ENCODE data around the gene NUAK1.

NUAK1 gene

DNA sequence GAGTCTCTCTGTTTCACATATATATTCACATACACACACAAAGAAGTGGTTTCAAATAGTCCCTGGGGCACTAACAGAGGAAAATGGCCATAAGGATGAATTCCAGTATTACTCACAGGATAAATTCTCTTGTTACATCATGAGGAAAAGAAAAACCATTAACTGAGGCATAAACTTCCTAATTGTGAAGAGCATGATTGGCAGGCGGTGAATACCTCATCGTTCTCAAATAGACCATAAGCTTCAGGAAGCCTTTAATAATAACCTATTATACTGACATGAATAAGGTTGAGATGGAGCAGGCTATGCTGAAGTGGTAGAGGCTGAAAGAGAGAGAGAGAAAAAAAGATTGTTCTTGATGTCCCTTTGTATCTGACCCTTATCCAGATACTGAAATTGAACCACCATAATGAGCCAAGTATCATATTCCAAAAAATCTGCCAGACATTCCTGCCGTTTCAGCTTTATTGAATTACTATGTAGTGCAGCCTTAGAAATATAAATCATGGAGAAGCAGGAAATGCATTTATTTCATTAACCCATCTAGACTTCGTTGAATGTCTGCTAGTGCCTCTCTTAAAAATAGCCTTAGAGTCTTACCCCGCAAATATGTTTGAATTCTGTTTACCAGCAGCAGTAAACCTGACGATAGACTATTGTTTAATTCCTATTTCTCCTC, 86.8 kb downstream of the NUAK1 start:
- no peak for DNase-seq

DNA sequence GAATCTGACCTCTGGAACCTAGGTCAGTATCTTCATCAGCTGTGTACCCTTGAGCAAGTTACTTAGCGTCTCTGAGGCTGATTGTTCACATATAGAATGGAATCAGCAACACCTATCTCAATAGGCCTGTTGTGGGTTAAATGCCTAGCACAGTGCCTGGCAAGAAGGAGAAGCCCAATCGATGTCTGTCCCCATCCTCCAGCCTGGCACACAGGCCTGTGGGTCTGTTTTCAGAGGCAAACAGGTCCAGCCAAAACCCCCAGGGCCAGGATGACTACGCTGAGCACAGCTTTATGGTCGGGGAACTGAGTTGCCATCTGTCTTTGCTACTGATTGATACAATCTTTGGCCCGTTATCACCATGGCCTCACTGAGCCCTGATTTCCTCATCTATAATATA, 89.2 kb downstream of the NUAK1 start:
- DNase-seq: no peak

DNA sequence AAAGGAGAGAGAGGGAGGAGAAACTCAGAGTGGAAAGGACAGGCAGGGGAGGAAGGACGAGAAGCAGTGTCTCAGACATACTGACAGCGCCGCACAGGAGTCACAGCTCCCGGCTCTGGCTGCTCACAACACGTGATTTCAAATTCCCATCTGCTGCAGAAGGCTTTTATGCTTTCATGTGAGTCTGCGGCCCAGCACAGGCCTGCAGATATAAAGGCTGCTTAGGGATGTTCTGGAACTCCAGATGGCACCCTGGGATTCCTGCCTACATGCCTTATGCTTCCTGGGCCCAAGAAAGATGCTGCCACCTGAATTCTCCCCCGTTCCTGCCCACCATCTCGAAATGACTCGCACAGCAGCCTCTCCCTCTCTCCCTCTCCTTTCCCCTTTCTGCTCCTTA, 89.6 kb downstream of the NUAK1 start:
- no peak for DNase-seq

DNA sequence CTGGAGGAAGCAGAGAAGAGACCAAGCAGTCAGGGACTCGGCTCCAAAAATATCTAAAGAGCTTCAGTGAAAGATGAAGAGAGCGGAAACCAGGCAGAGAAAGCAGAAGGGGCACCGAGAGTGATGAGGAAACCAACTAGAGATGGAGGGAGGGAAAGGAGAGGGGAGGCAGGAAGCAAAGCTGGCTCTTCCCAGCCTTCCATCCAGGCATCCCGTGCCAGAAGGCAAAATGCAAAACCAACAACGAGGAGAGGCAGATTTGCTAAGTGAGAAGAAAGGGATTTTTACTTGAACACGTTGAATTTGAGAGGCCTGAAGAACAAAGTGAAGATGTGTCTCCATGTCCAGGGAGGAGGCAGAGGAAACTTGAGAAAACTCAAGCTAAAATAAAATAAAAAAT, 90.1 kb downstream of the NUAK1 start:
- DNase-seq: no peak

DNA sequence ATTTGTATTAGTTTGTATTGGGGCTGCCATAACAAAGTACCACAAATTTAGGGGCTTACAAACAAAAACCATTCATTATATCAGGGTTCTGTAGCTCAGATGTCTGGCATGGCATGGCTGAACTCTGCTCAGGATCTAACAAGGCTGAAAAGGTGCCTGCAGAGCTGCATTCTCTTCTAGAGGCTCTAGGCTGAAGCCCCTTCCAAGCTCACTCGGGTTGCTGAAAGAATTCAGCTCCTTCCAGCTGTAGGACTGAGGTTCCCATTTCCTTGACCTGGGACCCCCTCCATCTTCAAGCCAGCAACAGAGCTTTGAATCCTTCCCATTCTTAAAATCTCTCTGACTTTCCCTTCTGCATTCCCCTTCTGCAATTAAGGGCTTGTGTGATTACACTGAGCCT, 90.7 kb downstream of the NUAK1 start:
- DNase-seq: no peak

DNA sequence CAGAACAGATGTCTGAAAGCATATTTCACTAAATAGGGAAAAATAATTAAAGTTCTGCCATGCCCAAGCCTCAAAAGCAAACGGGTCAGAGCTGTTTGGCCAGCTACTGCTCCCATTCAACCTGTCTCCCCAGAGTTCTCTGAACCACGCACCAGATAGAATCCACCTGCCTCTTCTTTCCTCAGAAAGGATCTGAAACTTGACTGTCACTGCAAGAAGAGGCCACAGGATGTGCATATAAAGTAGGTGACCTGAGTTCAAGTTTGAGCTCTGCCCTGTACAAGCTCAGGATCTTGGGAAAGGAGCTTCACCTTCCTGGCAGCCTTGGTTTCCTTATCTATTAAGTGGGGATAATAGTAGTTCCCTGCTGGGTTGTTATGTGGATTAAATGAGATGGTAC, 91.8 kb downstream of the NUAK1 start:
- DNase-seq: no peak

DNA sequence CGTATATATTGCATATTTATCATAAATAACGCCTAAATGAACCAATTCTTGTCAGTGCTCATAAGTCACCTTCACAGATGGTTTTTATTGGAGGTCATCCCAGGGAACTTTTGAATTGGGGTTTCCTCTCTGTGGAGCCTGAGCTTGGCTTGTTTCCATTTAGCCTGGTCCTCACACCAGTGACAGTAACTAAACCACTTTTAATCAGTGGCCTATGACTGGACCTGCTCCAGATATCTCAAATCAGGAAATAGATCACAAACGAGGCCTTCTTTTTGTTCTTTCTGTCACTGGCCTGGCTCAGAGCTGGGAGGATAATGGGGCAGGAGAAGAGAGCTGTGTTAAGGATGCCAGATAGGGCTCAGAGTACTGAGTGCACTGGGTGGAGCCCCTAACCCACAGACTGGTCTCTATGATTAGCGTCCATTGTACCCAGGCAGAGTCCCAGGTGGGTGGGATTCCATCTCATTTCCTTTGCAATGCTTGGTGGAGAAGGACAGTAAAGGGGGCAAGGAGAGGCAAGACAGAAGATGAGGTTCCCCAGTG, 92.4 kb downstream of the NUAK1 start:
- no peak for DNase-seq

DNA sequence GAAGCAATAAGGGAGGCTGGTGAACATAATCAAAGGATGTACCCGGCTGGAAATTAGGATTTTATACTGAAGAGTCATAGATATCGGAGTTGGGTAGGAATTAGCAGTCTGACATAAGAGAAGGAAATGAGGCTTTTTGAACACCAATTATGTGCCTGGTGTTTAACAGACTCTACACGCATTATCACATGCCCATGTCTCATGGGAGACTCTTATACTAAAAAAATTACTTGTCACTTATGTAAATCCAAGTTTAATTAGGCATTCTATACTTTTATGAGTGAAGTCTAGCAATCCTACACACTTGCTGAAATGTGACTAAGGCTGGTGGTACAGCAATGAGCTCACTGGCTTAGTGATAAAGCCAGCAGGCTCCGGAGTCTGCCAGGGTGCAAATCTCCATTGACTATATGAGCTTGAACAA, 93.5 kb downstream of the NUAK1 start:
- no peak for DNase-seq

DNA sequence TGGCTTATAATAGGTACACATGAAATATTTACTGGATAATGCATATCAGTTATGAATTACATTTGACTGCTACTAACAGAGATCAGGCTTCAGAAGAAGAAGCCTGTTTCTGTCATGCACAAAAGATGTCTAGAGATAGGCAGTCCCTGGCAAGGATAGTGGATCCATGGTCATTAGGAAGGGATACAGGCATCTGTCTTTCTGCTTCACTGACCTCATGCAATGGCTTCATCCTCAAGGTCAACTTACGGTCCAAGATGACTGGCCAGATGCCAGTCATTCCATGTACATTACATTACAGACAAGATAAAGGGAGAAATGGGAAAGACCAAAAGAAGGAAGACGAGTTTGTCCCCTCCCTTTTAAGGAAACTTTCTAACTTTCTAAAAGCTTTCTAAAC, 94.0 kb downstream of the NUAK1 start:
- no peak for DNase-seq

DNA sequence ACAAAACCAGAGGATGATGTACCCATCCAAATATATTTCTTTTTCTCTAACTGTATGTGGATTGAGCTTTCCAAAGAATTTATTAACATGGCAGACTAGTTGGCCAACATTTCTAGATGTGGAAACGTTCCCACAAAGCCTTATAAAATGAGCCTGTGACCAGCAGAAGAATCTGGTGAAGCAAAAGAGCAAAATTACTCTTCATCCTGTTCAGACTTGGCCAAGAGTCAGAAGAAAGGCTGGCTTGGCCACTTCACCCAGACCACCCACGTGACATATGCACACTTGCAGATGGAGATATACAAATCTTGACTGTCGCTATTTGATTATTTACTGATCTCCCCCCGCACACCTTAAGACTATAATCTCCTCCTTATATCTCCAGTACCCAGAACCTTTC, 96.7 kb downstream of the NUAK1 start:
- DNase-seq: no peak

DNA sequence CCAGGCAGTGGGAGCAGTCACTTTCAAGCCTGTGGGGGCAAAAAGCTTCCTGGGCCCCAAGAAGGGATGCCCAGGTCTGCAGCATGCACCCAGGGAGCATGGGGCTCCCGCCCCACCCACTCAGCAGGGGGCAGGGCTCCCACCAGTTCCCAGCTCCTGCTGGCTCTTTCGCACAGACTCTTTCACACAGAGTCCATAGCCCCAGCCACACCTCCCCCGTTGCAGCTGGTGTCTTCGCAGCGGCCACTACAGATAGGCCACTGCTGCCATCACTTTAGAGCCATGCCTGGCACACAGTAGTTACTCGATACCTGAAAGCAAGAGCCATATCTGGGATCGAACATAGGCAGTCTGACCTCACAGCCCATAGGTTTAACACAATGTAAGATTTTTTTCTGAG, 98.2 kb downstream of the NUAK1 start:
- DNase-seq: no peak

DNA sequence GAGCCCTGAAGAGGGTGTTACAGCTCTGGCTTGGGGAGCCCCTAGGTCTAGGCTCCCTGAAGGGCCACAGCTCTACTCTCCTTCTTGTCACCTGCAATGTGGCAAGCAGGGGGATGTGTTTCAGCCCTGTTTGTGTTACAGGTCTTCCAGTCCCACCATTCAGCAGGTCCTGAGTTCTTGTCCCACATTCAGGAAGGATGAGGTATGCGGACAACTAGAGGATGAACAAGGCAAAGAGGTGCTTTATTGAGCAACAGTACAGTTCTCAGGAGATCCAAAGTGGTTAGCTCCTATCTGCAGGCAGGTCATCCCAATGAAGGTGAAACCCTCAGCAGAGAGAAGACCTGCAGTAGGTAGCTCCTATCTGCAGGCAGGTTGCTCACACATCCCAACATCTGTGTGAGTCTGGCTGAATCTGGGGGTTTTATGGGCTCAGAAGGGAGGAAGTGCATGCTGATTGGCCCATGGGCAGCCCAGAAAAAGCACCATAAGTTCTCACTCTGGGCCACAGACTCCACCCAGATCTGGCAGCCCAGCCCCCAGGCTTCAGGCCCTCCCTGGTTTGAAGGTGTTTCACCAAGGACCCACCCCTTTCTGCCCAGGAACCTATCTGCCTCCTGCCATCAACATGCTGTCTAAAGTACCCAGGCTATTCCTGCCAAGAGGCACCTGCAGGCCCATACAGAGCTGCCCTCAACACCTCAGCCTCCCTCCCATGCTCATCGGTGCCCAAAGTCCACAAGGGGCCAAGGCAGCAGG, 98.9 kb downstream of the NUAK1 start:
- no peak for DNase-seq

DNA sequence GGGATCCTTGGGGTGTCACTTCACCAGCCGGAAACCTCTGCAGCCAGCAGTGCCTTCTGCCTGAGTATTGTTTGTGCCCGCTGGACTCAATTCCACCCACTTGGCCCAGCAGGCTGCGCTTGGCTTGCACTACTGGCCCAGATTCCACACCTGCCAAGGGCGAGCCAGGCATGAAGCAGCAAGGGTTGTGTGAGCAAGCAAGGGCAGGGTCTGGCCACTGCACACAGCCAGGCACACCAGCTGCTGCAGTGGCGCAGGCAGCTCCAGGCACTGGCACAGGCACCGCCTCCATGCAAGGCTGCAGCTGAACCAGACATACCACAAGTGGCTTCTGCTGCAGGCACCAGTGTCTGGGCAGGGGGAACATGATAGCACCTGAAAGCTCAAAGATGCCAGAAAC, 99.5 kb downstream of the NUAK1 start:
- DNase-seq: no peak

DNA sequence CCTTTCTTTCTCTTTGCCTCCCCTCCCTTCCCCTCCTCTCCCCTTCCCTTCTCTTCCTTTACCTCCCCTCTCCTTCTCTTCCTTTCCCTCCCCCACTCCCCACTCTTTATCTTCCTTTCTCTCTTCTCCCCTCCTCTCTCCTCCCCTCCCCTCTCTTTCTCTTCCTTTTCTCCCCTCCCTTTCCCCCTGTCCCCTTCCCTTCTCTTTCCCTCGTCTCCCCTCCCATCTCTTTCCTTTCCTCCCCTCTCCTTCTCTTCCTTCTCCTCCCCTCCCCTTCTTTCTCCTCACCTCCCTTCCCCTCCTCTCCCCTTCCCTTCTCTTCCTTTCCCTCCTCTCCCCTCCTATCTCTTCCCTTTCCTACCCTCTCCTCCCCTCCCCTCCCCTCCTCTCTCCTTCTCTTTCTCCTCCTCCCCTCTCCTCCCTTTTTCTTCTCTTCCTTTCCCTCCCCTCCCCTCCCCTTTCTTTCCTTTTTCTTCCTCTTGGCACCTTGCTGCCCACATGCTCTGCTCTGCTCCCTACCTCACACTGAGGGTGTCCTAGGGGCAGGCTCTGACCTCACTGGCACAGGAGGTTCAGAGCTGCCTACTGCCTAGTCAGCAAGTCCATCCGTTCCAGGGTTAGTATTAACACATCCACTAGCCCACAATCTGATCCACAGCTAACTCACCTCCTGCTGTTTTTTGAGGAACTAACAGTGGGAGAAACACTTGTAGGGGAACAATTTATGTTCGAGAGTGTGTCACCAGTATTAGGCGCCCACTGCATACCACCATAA, 101.0 kb downstream of the NUAK1 start:
- no peak for DNase-seq

DNA sequence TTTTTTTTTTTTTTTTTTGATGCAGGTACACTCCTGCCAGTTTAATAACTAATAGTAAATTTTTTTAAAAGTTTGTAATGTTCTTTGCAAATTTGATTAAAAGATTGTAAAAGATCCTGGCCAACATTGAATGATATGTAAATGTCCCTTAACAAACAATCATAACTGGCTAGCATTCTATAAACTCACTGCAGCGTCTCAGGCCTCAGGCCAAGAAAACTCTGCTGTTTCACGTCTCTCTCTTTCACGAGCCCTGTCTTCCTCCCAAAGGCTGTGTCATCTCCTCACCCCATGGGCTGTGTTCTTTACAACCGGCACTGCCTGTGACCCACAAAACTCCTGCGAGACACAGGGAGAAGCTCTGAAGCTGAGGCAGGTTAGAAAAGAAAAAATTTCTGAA, 103.3 kb downstream of the NUAK1 start:
- DNase-seq: no peak

DNA sequence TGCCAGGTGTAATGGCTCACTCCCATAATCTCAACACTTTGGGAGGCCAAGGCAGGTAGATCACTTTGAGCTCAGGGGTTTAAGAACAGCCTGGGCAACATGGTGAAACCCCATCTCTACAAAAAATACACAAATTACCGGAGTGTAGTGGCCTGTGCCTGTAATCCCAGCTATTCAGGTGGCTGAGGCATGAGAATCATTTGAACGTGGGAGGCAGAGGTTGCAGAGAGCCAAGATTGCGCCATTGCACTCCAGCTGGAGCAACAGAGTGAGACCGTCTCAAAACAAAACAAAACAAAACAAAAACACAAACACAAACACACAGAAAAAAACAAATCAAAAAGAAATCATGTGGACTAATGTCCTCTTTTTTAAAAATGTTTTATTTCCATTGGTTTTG, 104.4 kb downstream of the NUAK1 start:
- DNase-seq: no peak

DNA sequence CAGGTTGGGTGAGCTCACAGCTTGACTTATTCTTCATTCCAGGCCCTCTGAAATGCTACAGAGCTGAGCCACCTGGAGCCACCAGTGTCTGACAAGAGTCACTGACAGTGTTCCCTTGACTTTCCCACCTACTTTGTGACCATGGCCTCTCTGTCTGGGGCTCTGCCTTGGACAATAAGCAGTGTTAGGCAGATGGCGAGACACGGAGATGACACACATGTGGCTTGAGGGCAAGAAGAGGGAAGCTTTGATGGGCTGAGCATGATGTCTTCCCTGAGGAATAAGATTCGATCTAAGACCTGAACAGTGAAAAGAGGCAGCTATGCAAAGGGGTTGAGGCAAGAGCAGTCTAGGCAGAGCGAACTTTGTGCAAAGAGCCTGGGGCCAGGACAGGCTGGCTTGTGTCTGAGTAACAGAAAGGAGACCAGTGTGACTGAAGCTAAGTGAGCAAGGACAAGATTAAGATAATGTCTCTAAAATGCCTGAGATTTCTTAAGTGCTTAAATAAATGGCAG, 105.5 kb downstream of the NUAK1 start:
- no peak for DNase-seq

DNA sequence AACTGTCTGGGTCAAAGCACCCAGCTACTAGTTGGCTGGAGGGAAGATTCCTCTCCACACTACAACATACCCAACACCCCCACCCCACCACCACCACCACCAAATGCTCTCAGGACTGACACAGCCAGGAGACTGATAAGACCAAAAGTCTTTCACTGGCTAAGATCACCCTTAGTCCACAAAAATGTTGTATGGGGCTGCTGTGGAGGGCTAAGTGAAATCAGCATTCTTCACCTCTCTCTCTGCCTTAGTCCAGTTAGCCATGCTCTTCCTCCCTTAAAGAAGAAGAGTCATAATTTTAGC, 106.2 kb downstream of the NUAK1 start:
- no peak for DNase-seq

DNA sequence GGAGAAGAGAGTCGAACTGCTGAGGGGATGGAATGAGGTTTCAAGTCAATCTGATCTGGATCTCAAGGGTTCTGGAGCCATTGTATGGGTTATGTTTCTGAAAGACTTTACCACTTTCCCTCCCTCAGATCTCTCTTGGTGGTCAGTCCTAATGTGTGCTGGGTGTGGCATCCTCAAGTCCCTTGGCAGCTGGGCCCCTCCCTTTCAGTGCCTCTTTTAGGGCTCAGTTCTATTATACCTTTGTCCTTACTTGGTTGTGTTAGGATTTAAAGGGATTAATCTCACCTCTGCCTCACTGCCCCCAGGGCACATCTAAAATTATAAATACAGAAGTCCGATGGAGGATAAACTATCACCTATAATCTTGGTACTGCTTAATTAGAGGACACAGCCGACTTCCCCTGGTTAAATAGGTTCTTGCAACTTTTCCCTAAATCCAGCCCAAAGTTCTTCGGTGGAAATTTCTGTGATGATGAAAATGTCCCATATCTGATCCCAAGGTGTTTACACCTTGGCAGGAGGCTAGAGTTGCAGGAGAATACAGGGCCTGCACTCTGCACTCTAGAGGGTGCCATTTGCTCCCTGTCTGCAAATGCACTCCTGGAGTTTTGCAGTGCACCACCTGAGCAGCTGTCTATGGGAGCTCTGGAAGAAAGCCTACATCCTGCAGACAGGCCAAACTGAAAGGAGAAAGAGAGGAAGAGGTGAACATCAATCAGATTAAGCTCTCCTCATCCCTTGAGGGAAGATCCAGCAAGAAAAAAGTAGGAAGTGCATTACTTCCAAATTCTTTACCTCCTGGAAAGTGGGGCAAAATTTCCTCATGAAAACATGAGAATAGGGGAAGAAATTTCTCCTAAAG, 106.8 kb downstream of the NUAK1 start:
- no peak for DNase-seq

DNA sequence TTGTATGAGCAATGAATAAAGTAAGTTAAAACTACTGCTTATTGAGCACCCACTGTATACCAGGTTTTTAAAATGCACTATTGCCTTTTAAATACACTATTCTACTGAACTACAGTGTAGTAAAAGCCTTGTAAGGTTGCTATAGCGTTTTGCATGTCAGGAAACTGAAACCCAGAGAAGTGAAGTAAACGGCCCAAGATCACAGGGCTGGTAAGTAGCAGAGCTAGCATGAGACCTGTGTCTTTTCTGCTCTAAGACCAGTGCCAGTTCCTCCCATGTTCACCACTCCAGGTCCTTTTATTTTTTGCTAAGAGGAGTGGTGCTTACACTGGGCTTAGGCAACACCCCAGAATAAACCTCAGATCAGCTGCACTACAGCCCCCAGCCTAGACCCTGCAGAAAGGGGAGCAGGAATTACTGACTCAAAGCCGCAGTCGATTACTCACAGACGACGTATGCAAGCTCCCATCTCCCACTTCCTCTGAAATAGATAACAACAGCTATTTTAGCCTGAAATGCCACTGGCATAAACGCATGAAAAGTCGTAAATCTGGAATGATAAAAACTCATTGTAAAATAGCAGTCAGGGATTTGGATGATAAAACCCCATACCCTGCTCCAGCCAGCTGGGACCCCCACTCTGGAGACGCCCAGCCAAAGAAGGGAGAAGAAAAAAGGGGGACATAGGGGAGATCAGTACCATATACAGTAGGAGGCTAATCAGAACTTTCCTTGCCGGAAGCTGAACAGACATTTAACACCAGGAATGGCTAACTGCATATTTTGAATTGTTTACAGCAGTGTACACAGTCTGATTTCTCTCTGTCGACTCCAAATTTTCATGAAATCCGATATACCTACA, 108.3 kb downstream of the NUAK1 start:
- DNase-seq: no peak

DNA sequence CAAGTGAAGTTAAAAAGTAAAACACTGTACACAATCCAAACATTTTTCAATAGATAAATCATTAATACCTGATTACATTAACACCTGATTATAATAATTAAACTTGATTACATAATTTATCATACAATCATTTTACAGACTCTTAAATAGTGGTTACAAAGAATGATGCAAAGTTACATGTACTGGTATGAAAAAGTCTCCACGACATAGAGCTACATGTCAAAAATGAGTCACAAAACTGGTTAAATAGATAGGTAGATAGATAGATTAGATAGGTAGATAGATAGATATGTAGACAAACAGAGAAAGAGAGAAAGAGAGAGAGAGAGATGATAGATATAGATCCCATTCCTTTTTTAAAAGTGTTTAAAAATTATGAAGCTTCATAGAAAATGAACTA, 109.2 kb downstream of the NUAK1 start:
- no peak for DNase-seq

DNA sequence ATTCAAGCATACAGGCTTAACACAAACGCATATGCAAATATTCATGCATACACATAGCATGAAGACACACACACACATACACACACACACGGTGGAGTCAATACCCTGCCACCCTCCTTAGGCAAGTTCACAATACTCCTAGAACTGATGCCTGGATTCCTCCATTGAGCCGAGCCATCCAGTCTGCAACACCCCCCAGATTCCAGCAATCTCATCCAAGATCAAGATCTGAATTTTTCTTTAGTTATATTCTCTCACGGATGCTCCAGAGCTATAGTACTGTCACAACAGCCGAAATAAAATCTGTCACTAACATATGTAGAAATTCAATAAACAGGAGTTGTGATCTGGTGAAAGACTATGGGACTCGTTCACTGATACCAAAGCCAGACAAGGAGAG, 110.8 kb downstream of the NUAK1 start:
- no peak for DNase-seq

Measured in NCI-H1092 treated with DMSO at 0.1 percent for 48 hours (cell line).